GM12874 (cell line): ENCODE results near the gene RMND5B.
A peak's percentile ranks its signal among the peaks of the same experiment; 100 is the strongest.

Experiments
- TF ChIP-seq, protein P1 (sequence below): IDR thresholded peaks from 2 replicates; pipeline ENCODE4 v1.5.1; 2011; ENCODE audit warnings: low read depth, mild to moderate bottlenecking, control low read depth, low read length, moderate library complexity; ENCODE audit not compliant: insufficient read depth

RMND5B gene

GRCh38 chr5:178143901-178144300 lies 13.1 kb downstream of the RMND5B start:
- TF ChIP-seq, protein P1, sequence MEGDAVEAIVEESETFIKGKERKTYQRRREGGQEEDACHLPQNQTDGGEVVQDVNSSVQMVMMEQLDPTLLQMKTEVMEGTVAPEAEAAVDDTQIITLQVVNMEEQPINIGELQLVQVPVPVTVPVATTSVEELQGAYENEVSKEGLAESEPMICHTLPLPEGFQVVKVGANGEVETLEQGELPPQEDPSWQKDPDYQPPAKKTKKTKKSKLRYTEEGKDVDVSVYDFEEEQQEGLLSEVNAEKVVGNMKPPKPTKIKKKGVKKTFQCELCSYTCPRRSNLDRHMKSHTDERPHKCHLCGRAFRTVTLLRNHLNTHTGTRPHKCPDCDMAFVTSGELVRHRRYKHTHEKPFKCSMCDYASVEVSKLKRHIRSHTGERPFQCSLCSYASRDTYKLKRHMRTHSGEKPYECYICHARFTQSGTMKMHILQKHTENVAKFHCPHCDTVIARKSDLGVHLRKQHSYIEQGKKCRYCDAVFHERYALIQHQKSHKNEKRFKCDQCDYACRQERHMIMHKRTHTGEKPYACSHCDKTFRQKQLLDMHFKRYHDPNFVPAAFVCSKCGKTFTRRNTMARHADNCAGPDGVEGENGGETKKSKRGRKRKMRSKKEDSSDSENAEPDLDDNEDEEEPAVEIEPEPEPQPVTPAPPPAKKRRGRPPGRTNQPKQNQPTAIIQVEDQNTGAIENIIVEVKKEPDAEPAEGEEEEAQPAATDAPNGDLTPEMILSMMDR, result no peak

DNA sequence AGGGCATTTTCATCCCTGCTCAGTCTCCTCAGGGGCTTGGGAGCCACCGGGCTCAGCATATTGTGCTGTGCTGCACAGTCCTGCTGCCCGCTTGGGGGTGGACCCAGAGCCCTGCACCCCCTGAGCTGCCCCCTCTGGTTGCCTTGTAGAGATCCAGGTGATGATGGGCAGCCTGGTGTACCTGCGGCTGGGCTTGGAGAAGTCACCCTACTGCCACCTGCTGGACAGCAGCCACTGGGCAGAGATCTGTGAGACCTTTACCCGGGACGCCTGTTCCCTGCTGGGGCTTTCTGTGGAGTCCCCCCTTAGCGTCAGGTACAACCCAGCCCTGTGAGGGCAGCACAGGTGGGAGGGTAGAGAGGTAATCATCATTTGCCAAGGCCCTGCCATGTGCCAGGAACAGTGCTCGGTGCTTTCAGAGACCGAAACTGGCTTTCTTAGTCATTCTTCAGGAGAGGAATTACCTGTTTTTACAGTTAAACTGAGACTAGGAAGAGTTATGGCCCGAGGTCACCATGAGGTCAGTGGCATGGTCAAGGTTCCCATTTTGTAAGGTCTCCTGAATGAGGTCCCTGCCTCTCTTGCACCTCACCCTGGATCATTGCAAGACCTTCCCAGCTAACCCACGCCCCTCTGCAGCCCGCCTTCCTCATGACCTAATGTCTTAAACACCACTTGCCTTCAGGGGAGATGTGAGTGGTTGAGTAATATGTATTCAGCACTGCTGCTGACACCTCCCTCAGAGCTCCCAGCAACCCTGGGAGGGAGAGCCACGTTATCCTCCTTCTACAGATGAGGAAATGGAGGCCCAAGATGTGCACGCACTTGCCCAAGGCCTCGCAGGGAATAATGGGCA lies 15.4 kb downstream of the RMND5B start:
- TF ChIP-seq, protein P1, result peak; percentile 87

- TF ChIP-seq, protein P1, result no peak
Observed at GRCh38 chr5:178147406-178147805, 16.6 kb downstream of the RMND5B start.

- TF ChIP-seq, protein P1, result no peak
Observed at GRCh38 chr5:178149199-178149932, 18.6 kb downstream of the RMND5B start.

- TF ChIP-seq, protein P1, result no peak
Observed at GRCh38 chr5:178150977-178151734, 20.3 kb downstream of the RMND5B start.

DNA sequence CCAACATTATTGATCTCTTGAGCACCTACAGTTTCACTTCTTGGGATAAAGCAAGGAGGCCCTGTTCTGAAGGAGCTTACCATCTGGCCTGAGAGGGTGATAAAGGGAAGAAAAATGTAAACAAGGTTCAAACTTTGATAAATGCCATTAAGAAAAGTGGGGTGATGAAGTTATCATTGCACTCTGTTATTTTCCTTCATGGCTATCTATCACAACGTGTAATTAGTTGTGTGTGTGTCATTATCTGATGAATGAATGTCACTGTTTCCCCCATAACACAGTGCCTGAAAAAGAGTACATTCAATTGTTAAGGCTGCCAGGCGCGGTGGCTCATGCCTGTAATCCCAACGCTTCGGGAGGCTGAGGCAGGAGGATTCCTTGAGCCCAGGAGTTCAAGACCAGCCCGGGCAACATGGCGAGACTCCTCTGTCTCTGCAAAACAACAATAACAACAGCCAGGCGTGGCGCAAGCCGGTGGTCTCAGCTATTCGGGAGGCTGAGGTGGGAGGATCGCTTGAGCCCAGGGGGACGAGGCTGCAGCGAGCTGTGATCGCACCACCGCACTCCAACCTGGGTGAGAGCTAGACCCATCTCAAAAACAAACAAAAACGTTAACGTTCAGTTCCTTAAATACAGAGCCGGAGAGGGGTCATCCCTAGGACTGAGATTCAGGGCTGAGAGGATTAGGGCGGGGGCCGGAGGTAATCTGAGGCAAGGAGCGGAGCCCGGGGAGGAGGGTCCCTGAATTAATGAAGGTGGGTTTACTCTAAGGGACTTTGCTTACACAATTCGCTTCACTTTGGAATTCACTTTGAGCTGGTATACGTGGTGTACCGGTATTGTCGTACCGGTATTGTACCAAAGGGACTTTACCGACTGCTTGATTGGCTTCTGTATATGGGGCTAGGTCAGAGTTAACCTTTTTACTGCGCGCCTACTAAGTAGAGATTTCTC lies 22.0 kb downstream of the RMND5B start:
- TF ChIP-seq, protein P1, result no peak
